Activated CD8-positive, alpha-beta memory T cell treated with anti-CD3 and anti-CD28 coated beads, Interleukin-2, amount 10 ng/mL, durations not matched to agents 7 days and 5 days (primary cell): Measurements from ENCODE around the gene PHF14. TPM values are rescaled to one million over a fixed set of nuclear protein-coding genes. Genes with fewer than 3 reads are reported as not detected.

Experiments
- ATAC-seq: fragments of 150-1000 bp; cut with Tn5 transposase; one replicate; pipeline ENCODE4 v1.10.0; 2021; ENCODE audit warnings: moderate library complexity
- CTCF ChIA-PET: fragments of 350-600 bp; sonication (Branson Sonifier 250); formaldehyde crosslinking; loops from one replicate; lab custom pipeline; 2021; ENCODE audit warnings: antibody characterized with exemption; lab: Charles Lee
- DNase-seq: peaks from one replicate; pipeline ENCODE4 v3.0.0-alpha.2; 2020
- H3K27ac Mint-ChIP-seq: one replicate; pipeline ENCODE4 v1.8.0; 2021; ENCODE audit warnings: mild to moderate bottlenecking, mixed read lengths
- H3K27me3 Mint-ChIP-seq: one replicate; pipeline ENCODE4 v1.8.0; 2021; ENCODE audit warnings: mixed read lengths
- H3K36me3 Mint-ChIP-seq: one replicate; pipeline ENCODE4 v1.8.0; 2021; ENCODE audit warnings: mild to moderate bottlenecking, mixed read lengths
- H3K4me1 Mint-ChIP-seq: one replicate; pipeline ENCODE4 v1.8.0; 2021; ENCODE audit warnings: mixed read lengths
- H3K4me3 Mint-ChIP-seq: one replicate; pipeline ENCODE4 v1.8.0; 2021; ENCODE audit warnings: mild to moderate bottlenecking, moderate library complexity, mixed read lengths
- H3K9me3 Mint-ChIP-seq: one replicate; pipeline ENCODE4 v1.8.0; 2022; ENCODE audit warnings: low read depth, mixed read lengths
- total RNA-seq, 2 experiments: library from RNA; stranded (reverse); gene quantifications; one replicate each; pipeline ENCODE4 v1.2.3, GENCODE V29; 2021

Gene PHF14
- total RNA-seq, 2 experiments from 2014 or later = 36.0 to 36.7 TPM

DNA sequence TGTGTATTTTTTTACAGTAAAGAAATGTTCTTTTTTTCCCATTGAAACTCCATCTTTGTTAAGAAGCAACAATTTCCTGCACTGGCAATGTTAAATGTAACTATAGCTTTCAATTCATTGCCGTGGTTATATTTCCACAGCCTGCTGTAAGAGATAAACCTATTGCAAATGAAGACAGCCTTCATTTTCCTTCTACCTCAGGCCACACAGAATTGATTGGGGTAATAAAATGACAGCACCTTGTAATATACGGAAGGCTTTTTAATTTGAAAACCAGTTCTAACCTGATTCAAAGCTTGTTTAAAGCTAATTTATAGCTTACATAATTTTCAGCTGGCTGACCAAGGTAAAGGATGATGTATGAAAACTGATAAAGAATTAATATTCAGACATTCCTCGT, 161.9 kb downstream of the PHF14 start:
- H3K9me3 Mint-ChIP-seq = no peaks in the 10 kb centered on the region
- no peaks in the 10 kb centered on the region for H3K27me3 Mint-ChIP-seq
- H3K36me3 Mint-ChIP-seq = peaks cover 22% of the 10 kb centered on the region
- H3K4me1 Mint-ChIP-seq = peaks cover 17% of the 10 kb centered on the region
- ATAC-seq = no peak
- CTCF ChIA-PET = no interaction called here
- no peak overlapping the region for H3K27ac Mint-ChIP-seq
- DNase-seq = no peak
- H3K4me3 Mint-ChIP-seq = no peak overlapping the region

DNA sequence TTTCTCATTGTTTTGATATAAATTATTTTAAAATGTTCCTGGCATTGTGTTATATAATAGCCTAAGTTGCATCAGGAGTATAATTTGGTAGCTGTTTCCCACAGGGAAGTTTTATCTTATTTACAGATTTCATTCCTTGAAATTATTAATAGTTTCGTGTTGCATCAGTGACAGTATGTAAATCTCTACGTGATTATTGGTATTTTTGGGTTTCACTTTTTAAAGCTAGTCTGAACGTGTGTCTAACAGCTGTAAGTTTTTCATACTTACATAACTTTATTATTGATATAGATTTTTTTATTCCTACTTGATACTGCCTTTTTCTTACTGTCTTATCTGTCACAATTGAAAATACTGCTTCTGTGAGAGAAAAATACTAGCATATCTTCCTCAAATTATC, 167.9 kb downstream of the PHF14 start:
- Mint-ChIP-seq H3K4me3 (no peak overlapping the region), H3K9me3 (no peaks in the 10 kb centered on the region), H3K27ac (no peak overlapping the region), H3K36me3 (peaks cover 12% of the 10 kb centered on the region), H3K27me3 (no peaks in the 10 kb centered on the region), H3K4me1 (no peaks in the 10 kb centered on the region)
- no peak for DNase-seq
- CTCF ChIA-PET = no interaction called here
- ATAC-seq = no peak

DNA sequence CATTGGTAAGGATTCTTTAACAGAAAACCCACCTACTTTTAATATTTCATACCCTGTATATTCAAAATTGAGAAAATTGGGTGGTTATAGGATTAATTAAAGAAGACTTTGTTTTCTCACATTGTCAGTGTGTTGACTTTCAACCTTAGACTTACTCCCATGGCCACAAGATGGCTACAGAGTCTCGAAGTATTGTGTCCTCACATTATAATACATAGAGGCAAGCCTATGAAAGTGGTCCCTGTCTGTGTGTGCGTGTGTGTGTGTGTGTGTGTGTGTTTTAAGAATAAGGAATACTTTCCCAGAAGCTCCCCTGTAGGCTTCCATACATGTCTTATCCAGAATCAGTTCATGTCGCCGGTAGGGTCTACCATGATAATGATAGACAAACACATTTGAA, 180.0 kb downstream of the PHF14 start:
- CTCF ChIA-PET = no interaction called here
- no peak overlapping the region for H3K4me3 Mint-ChIP-seq
- peaks cover 4% of the 10 kb centered on the region for H3K36me3 Mint-ChIP-seq
- no peak for ATAC-seq
- no peak overlapping the region for H3K27ac Mint-ChIP-seq
- H3K9me3 Mint-ChIP-seq = no peaks in the 10 kb centered on the region
- no peaks in the 10 kb centered on the region for H3K27me3 Mint-ChIP-seq
- DNase-seq = no peak
- H3K4me1 Mint-ChIP-seq = no peaks in the 10 kb centered on the region

- no peaks in the 10 kb centered on the region for H3K9me3 Mint-ChIP-seq
- CTCF ChIA-PET = no interaction called here
- H3K4me1 Mint-ChIP-seq = no peaks in the 10 kb centered on the region
- no peaks in the 10 kb centered on the region for H3K27me3 Mint-ChIP-seq
- ATAC-seq (no peak), DNase-seq (no peak)
- H3K36me3 Mint-ChIP-seq = peaks cover 3% of the 10 kb centered on the region
- no peak overlapping the region for H3K4me3 Mint-ChIP-seq
- H3K27ac Mint-ChIP-seq = no peak overlapping the region
These were observed 182.2 kb downstream of the PHF14 start for GRCh38 chr7:11155883-11156282.

- no peaks in the 10 kb centered on the region for H3K9me3 Mint-ChIP-seq
- no peaks in the 10 kb centered on the region for H3K27me3 Mint-ChIP-seq
- H3K36me3 Mint-ChIP-seq = peaks cover 3% of the 10 kb centered on the region
- H3K4me3 Mint-ChIP-seq = no peak overlapping the region
- no peak overlapping the region for H3K27ac Mint-ChIP-seq
- ATAC-seq (no peak), DNase-seq (no peak)
- CTCF ChIA-PET = no interaction called here
- no peaks in the 10 kb centered on the region for H3K4me1 Mint-ChIP-seq
These were observed 187.8 kb downstream of the PHF14 start for GRCh38 chr7:11161499-11161898.

GRCh38 chr7:11163220-11163619, 189.5 kb downstream of the PHF14 start:
- Mint-ChIP-seq H3K9me3 (no peaks in the 10 kb centered on the region), H3K27me3 (no peaks in the 10 kb centered on the region), H3K36me3 (peaks cover 3% of the 10 kb centered on the region), H3K4me1 (no peaks in the 10 kb centered on the region), H3K27ac (no peak overlapping the region), H3K4me3 (no peak overlapping the region)
- no peak for ATAC-seq
- CTCF ChIA-PET = no interaction called here
- DNase-seq = no peak

GRCh38 chr7:11166051-11166450, 192.4 kb downstream of the PHF14 start:
- CTCF ChIA-PET = no interaction called here
- Mint-ChIP-seq H3K4me3 (no peak overlapping the region), H3K27me3 (no peaks in the 10 kb centered on the region), H3K27ac (no peak overlapping the region), H3K4me1 (peaks cover 3% of the 10 kb centered on the region), H3K36me3 (no peaks in the 10 kb centered on the region), H3K9me3 (no peaks in the 10 kb centered on the region)
- DNase-seq (no peak), ATAC-seq (no peak)

DNA sequence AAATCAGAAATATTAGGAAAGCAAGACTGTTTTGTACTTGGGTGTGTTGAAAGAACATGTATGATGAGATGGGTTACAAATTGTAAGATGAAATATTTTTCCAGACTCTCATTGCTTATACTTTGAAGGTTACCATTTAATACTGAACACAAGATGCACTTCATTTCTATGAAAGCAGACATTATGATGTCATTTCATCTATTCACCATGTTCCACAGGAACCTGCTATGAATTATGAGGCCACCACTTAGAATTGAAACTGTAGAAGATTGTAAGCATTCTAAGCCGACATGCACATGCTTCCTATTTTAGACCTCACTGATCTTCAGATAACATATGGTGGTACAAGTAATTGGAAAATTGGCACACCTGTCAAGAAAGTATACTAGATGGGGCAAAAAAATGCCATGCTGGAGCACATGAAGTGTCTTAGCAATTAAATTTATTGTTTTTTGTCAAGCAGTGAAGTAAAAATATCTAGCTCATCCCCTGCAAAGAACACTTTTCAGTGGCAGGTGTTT, 195.0 kb downstream of the PHF14 start:
- DNase-seq (no peak), ATAC-seq (no peak)
- no peaks in the 10 kb centered on the region for H3K36me3 Mint-ChIP-seq
- no peak overlapping the region for H3K4me3 Mint-ChIP-seq
- CTCF ChIA-PET = no interaction called here
- H3K27me3 Mint-ChIP-seq = no peaks in the 10 kb centered on the region
- no peak overlapping the region for H3K27ac Mint-ChIP-seq
- peaks cover 5% of the 10 kb centered on the region for H3K4me1 Mint-ChIP-seq
- no peaks in the 10 kb centered on the region for H3K9me3 Mint-ChIP-seq

DNA sequence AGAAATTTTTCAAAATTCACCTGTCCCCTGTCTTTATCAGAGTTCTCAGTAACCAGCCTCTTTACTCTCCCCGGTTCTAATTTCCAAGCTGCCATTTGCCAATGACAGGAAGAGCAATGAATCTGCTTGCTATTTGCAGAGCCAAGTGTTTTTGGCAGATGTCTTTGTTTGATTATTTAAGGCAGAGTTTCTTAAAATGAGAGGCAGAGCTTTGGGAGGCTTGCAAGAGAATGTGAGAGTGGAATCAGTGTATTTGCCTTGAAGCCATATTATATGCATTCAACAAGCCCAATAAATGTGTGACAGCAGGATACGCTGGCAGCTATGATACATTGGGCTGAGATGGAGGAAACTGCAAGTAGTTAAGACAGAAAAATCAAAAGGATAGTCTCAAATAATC, 196.5 kb downstream of the PHF14 start:
- no peaks in the 10 kb centered on the region for H3K36me3 Mint-ChIP-seq
- no peak for DNase-seq
- H3K27ac Mint-ChIP-seq = no peak overlapping the region
- no peaks in the 10 kb centered on the region for H3K27me3 Mint-ChIP-seq
- CTCF ChIA-PET = no interaction called here
- no peak for ATAC-seq
- peaks cover 5% of the 10 kb centered on the region for H3K4me1 Mint-ChIP-seq
- no peak overlapping the region for H3K4me3 Mint-ChIP-seq
- no peaks in the 10 kb centered on the region for H3K9me3 Mint-ChIP-seq

DNA sequence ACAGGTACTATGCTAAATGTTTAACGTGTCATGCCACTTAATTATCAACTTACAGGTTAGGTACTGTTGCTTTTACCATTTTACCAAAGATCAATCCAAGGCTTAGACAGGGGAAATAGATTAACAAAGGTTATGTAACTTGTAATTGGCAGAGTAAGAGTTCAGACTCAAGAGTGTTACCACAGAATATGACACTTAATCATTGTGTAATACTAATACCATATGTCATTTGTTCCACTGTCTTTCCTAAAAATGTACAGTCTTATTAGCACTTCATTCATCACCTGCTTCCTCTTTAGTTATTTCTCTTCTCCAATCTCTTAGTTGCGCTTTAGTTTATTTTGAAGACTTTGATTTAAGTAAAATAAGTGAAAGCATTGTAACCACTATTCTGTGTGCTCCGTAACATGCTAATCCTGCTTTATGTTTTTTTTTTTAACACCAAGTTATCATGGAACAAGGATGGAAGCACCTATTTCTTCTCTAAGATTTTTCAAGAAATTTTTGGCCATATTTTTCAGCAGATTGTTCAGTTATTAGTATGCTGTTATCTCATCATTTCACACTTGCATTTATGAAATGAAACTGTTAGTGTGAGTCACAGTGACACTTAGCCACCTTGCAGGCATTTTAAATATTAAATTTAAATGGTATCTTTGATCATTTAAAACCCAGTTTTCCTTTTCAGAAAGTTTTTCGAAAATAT, 197.3 kb downstream of the PHF14 start:
- H3K27me3 Mint-ChIP-seq = no peaks in the 10 kb centered on the region
- no peak overlapping the region for H3K4me3 Mint-ChIP-seq
- DNase-seq (no peak), ATAC-seq (no peak)
- no peak overlapping the region for H3K27ac Mint-ChIP-seq
- CTCF ChIA-PET = no interaction called here
- H3K36me3 Mint-ChIP-seq = no peaks in the 10 kb centered on the region
- peaks cover 5% of the 10 kb centered on the region for H3K4me1 Mint-ChIP-seq
- H3K9me3 Mint-ChIP-seq = no peaks in the 10 kb centered on the region

- no peaks in the 10 kb centered on the region for H3K27me3 Mint-ChIP-seq
- ATAC-seq = no peak
- H3K4me3 Mint-ChIP-seq = no peak overlapping the region
- no peaks in the 10 kb centered on the region for H3K9me3 Mint-ChIP-seq
- no peak overlapping the region for H3K27ac Mint-ChIP-seq
- CTCF ChIA-PET = no interaction called here
- DNase-seq = no peak
- peaks cover 5% of the 10 kb centered on the region for H3K4me1 Mint-ChIP-seq
- no peaks in the 10 kb centered on the region for H3K36me3 Mint-ChIP-seq
These were observed 198.0 kb downstream of the PHF14 start for GRCh38 chr7:11171569-11172192.

GRCh38 chr7:11172835-11173234, 199.2 kb downstream of the PHF14 start:
- Mint-ChIP-seq H3K27ac (no peak overlapping the region), H3K36me3 (no peaks in the 10 kb centered on the region), H3K9me3 (no peaks in the 10 kb centered on the region), H3K4me1 (peaks cover 5% of the 10 kb centered on the region), H3K27me3 (no peaks in the 10 kb centered on the region), H3K4me3 (no peak overlapping the region)
- no peak for DNase-seq
- CTCF ChIA-PET = no interaction called here
- ATAC-seq = no peak

- H3K36me3 Mint-ChIP-seq = no peaks in the 10 kb centered on the region
- no peaks in the 10 kb centered on the region for H3K27me3 Mint-ChIP-seq
- H3K4me1 Mint-ChIP-seq = peaks cover 5% of the 10 kb centered on the region
- ATAC-seq (no peak), DNase-seq (no peak)
- H3K27ac Mint-ChIP-seq = no peak overlapping the region
- H3K4me3 Mint-ChIP-seq = no peak overlapping the region
- no peaks in the 10 kb centered on the region for H3K9me3 Mint-ChIP-seq
- CTCF ChIA-PET = no interaction called here
These were observed 201.7 kb downstream of the PHF14 start for GRCh38 chr7:11175371-11175770.

DNA sequence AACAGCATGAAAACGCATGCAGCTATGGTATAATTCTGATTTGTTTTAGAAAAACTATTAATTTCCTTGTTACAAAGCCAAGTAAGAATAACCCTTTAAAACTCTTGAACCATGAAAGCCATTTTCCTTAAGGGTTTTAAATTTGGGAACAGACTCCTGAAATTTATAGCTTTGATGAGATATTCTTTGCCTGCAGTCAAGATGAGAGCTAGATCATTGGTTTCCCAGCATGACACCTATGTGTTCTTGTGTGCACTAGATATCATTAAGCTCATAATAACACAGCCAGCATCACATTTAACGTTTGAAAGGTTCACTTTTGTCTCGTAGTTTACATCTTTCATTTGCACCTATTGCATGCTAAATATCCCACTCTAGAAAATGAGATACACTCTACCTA, 202.2 kb downstream of the PHF14 start:
- DNase-seq = no peak
- ATAC-seq = no peak
- no peaks in the 10 kb centered on the region for H3K9me3 Mint-ChIP-seq
- no peak overlapping the region for H3K27ac Mint-ChIP-seq
- H3K4me1 Mint-ChIP-seq = peaks cover 5% of the 10 kb centered on the region
- H3K27me3 Mint-ChIP-seq = no peaks in the 10 kb centered on the region
- CTCF ChIA-PET = no interaction called here
- no peak overlapping the region for H3K4me3 Mint-ChIP-seq
- no peaks in the 10 kb centered on the region for H3K36me3 Mint-ChIP-seq
